Esophagus muscularis mucosa (tissue), 3 donors: Measurements from ENCODE around the gene IFIT3.

ENCODE experiments used
- CTCF ChIP-seq, 3 experiments: fragments of 200-600 bp in 2 of 3; fragments of 450-650 bp in 1 of 3; sonication (generic) in 2 of 3; IDR thresholded peaks; one replicate each; pipeline ENCODE4 v1.5.1; 2017 to 2019; ENCODE audit warnings: antibody characterized with exemption in 3 of 3, mild to moderate bottlenecking in 2 of 3, moderate library complexity in 1 of 3
- POLR2A ChIP-seq: fragments of 450-650 bp; IDR thresholded peaks from one replicate; pipeline ENCODE4 v1.6.1; 2017; ENCODE audit warnings: antibody characterized with exemption, moderate library complexity, mild to moderate bottlenecking, low read depth
- POLR2AphosphoS5 ChIP-seq, 2 donors: sonication (generic); formaldehyde crosslinking; IDR thresholded peaks; one replicate each; pipeline ENCODE4 v1.6.1; 2017; ENCODE audit warnings: antibody characterized with exemption in 2 of 2

- no peak for TF ChIP-seq CTCF (IDR thresholded peaks at IDR 0.05)
- TF ChIP-seq POLR2A, result no peak
- TF ChIP-seq POLR2AphosphoS5 (IDR thresholded peaks at IDR 0.05), result no peak
These were observed 18.4 kb upstream of the IFIT3 start for GRCh38 chr10:89309156-89310055.
